Astrocyte of the cerebellum (primary cell): ENCODE results near the gene SLC13A4.
"Not testable (repeated sequence)": the region's sequence is repeated elsewhere in the genome, so short reads cannot be mapped to it uniquely, and the experiment has no call there.

Experiments
- DNase-seq: peaks from one replicate; pipeline ENCODE4 v3.0.0-alpha.2; 2011; ENCODE audit warnings: low read depth
- H3K4me3 ChIP-seq: 2 replicates; pipeline ENCODE4 v1.5.1; 2011; ENCODE audit warnings: mild to moderate bottlenecking, low read depth, low read length, moderate library complexity
- CTCF ChIP-seq: IDR thresholded peaks from 2 replicates; pipeline ENCODE4 v1.5.1; 2012; ENCODE audit warnings: low read length, low read depth, moderate library complexity, mild to moderate bottlenecking; ENCODE audit errors: missing control alignments
- in situ Hi-C: cut with HindIII; loops from 2 replicates; pipeline ENCODE4 v1.10.0; 2017; ENCODE audit warnings: low sequenced_read_pairs

SLC13A4 gene

DNA sequence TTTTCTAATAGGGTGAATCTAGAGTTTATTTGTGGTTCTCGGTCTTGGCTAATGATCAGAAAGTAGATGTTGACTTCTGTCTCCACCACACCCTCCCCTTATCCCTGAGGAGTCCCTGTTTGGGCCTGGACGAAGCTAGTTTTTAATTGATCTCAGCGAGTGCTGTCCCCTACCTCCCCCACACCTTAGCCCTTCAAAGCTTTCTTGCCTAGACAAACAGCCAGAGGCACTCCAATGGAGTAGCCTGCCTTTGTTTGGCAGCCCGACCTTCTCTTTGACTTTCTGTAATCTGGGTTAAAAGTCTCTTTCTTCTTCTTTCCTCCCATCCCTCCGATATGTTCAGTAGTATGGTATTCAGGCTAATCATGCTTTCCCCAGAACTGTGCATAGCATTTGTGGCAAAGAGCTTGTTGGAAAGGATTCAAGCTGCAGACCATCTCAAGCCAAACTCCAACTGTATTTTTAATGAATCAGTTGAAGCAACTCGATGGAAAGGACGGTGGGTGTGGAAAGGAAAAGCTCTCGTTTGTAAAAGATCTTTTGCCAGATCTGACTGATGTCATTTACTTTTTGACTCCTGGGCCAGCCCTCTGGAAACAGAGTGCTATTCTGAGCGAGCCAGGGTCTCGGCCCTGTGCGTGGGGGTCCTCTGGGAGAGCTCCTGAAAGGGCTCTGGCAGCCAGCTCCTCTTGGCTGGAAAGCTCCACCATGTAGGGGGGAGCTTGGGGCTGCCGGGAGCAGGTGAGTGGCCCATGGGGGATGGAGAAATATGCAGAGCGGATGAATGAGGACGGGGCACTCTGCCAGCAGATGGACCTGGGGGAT, 16.1 kb upstream of the SLC13A4 start:
- H3K4me3 ChIP-seq, result no peak overlapping the region
- TF ChIP-seq CTCF, result no peak
- in situ Hi-C loops, result no loop called here
- DNase-seq, result peak; percentile 77

DNA sequence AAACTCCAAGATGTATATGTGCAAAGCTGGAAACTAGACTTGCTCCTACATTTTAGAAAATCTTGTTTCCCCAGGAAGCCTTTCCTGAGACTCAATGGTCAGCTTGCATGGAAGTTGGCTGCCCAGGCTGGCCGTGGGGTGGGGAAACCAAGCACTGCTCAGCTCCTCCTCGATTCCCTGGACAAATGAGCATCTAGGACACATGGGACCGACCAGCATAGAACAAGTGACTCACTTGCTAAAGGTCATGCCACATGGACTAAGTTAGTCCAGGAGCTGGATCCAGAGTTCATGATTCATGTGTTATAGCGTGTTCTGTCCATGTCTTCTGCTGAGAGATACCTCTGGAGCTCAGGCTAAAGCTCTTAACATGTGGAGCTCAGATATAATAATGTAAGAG, 14.4 kb upstream of the SLC13A4 start:
- no peak overlapping the region for H3K4me3 ChIP-seq
- TF ChIP-seq CTCF, result no peak
- in situ Hi-C loops, result no loop called here
- no peak for DNase-seq

- H3K4me3 ChIP-seq, result no peak overlapping the region
- TF ChIP-seq CTCF, result no peak
- in situ Hi-C loops, result no loop called here
- no peak for DNase-seq
Observed at GRCh38 chr7:135741905-135742304, 13.9 kb upstream of the SLC13A4 start.

- H3K4me3 ChIP-seq, result no peak overlapping the region
- in situ Hi-C loops, result no loop called here
- no peak for TF ChIP-seq CTCF
- no peak for DNase-seq
Observed at GRCh38 chr7:135740889-135741288, 12.9 kb upstream of the SLC13A4 start.

DNA sequence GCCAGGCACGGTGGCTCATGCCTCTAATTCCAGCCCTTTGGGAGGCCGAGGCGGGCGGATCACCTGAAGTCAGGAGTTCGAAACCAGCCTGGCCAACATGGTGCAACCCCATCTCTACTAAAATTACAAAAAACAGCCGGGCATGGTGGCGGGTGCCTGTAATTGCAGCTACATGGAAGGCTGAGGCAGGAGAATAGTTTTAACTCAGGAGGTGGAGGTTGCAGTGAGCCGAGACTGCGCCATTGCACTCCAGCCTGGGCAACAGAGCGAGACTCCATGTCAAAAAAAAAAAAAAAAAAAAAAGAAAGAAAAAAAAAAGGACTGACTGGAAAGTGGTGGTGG, 9.3 kb upstream of the SLC13A4 start:
- in situ Hi-C loops, H3K4me3 ChIP-seq, DNase-seq: not testable (repeated sequence)

- H3K4me3 ChIP-seq, result no peak overlapping the region
- in situ Hi-C loops, result no loop called here
- no peak for TF ChIP-seq CTCF
- DNase-seq, result no peak
Observed at GRCh38 chr7:135736586-135737305, 8.8 kb upstream of the SLC13A4 start.

DNA sequence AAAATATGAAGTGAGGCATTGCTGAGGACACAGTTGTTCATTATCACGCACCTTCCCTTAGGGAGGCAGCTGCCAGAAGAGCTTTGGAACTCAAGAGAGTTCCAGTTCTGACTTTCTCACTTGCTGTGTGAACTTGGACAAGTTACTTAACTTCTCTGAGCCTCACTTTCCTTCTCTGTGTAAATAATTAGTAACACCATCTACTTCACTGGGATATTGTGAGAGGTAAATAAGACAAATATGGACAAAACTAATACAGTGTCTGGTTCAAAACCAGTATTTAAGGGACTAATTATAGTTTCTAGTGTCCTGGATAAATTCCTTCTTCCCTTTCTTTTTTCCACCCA, 6.3 kb upstream of the SLC13A4 start:
- in situ Hi-C loops, result no loop called here

More for the DNA sequence above, 6.3 kb upstream of the SLC13A4 start:
- no peak overlapping the region for H3K4me3 ChIP-seq
- no peak for DNase-seq
- TF ChIP-seq CTCF, result no peak
